B cell (primary cell): ENCODE results near the gene ADGRV1. TPM values are rescaled to one million over a fixed set of nuclear protein-coding genes. Genes with fewer than 3 reads are reported as not detected.
A peak's percentile ranks its signal among the peaks of the same experiment; 100 is the strongest.

Experiments
- ATAC-seq: fragments of 200-7000 bp; cut with Tn5 transposase; one replicate; pipeline ENCODE4 v1.10.0; 2021; ENCODE audit warnings: low read depth, mild to moderate bottlenecking, moderate number of reproducible peaks, moderate library complexity
- CTCF ChIA-PET: fragments of 350-600 bp; sonication (Branson Sonifier 250); formaldehyde crosslinking; loops from one replicate; lab custom pipeline; 2021; ENCODE audit warnings: antibody characterized with exemption, inconsistent platforms; lab: Charles Lee
- POLR2A ChIA-PET: fragments of 350-600 bp; sonication (Branson Sonifier 250); formaldehyde crosslinking; loops from one replicate; lab custom pipeline; 2021; ENCODE audit warnings: antibody characterized with exemption; lab: Charles Lee
- DNase-seq: peaks from one replicate; pipeline ENCODE4 v3.0.0; 2013
- H2AFZ ChIP-seq: 2 replicates; pipeline ENCODE4 v1.6.1; 2012; ENCODE audit warnings: mild to moderate bottlenecking, low read depth, low read length; ENCODE audit not compliant: insufficient read depth, poor library complexity, severe bottlenecking
- H3K27ac ChIP-seq, 2 donors: 1 replicate in 1 of 2; 2 replicates in 1 of 2; pipeline ENCODE4 v1.5.1; 2012 to 2013; ENCODE audit warnings: low read length in 2 of 2, mild to moderate bottlenecking in 2 of 2, moderate library complexity in 1 of 2
- H3K27me3 ChIP-seq, 4 experiments: fragments of 200-600 bp in 1 of 4; sonication (generic) in 1 of 4; replicated peaks in 1 of 4; 1 replicate in 2 of 4; 2 replicates in 2 of 4; pipeline versions ENCODE4 v1.6.1 to v1.7.0; 2013 to 2016; ENCODE audit warnings: low read length in 3 of 4, mild to moderate bottlenecking in 2 of 4, mixed read lengths in 1 of 4, moderate library complexity in 1 of 4; ENCODE audit not compliant: insufficient read depth in 4 of 4, control insufficient read depth in 3 of 4; ENCODE audit errors: control extremely low read depth in 1 of 4
- H3K36me3 ChIP-seq, 2 experiments: replicated peaks in 1 of 2; 1 replicate in 1 of 2; 2 replicates in 1 of 2; pipeline versions ENCODE4 v1.6.1 to v1.7.1; 2013; ENCODE audit warnings: low read length in 1 of 2; ENCODE audit not compliant: insufficient read depth in 2 of 2, control insufficient read depth in 1 of 2; ENCODE audit errors: control extremely low read depth in 1 of 2, extremely low read depth in 1 of 2
- H3K4me1 ChIP-seq, 2 donors: fragments of 200-600 bp in 1 of 2; sonication (generic) in 1 of 2; 1 replicate in 1 of 2; 2 replicates in 1 of 2; pipeline versions ENCODE4 v1.5.1 to v1.6.1; 2013 to 2017; ENCODE audit warnings: low read length in 2 of 2; ENCODE audit not compliant: control insufficient read depth in 2 of 2, insufficient read depth in 2 of 2
- H3K4me2 ChIP-seq: replicated peaks from 2 replicates; pipeline ENCODE3; 2012; ENCODE audit warnings: mild to moderate bottlenecking, low read depth, low read length; ENCODE audit not compliant: poor library complexity, severe bottlenecking
- H3K4me3 ChIP-seq, 5 experiments: fragments of 200-600 bp in 1 of 5; sonication (generic) in 1 of 5; 1 replicate in 3 of 5; 2 replicates in 2 of 5; pipeline versions ENCODE4 v1.5.1 to v1.7.0; 2011 to 2016; ENCODE audit warnings: low read length in 4 of 5, mild to moderate bottlenecking in 4 of 5, low read depth in 2 of 5, control low read depth in 1 of 5, moderate library complexity in 1 of 5; ENCODE audit not compliant: insufficient read depth in 1 of 5; ENCODE audit errors: control extremely low read depth in 1 of 5, extremely low read depth in 1 of 5
- H3K79me2 ChIP-seq: fragments of 200-600 bp; sonication (generic); one replicate; pipeline ENCODE4 v1.6.0; 2016; ENCODE audit warnings: low read length; ENCODE audit not compliant: control insufficient read depth, insufficient read depth
- H3K9ac ChIP-seq: fragments of 200-600 bp; sonication (generic); 2 replicates; pipeline ENCODE4 v1.6.1; 2017; ENCODE audit warnings: mild to moderate bottlenecking, low read length, moderate library complexity
- H3K9me3 ChIP-seq, 3 donors: one replicate each; pipeline versions ENCODE4 v1.6.1 to v1.7.1; 2013; ENCODE audit warnings: low read length in 2 of 3; ENCODE audit not compliant: control insufficient read depth in 2 of 3, insufficient read depth in 1 of 3; ENCODE audit errors: control extremely low read depth in 1 of 3
- H4K20me1 ChIP-seq: 2 replicates; pipeline ENCODE4 v1.6.0; 2012; ENCODE audit warnings: mild to moderate bottlenecking, low read length; ENCODE audit not compliant: insufficient read depth, control insufficient read depth, poor library complexity, severe bottlenecking
- H3K27ac Mint-ChIP-seq: one replicate; pipeline ENCODE4 v1.8.0; 2021; ENCODE audit warnings: mixed read lengths
- H3K27me3 Mint-ChIP-seq: one replicate; pipeline ENCODE4 v1.8.0; 2021; ENCODE audit warnings: mixed read lengths
- H3K4me1 Mint-ChIP-seq: one replicate; pipeline ENCODE4 v1.8.0; 2021; ENCODE audit warnings: mixed read lengths
- H3K4me3 Mint-ChIP-seq: one replicate; pipeline ENCODE4 v1.8.0; 2021; ENCODE audit warnings: mixed read lengths
- H3K9me3 Mint-ChIP-seq: one replicate; pipeline ENCODE4 v1.8.0; 2022; ENCODE audit warnings: mixed read lengths; ENCODE audit not compliant: insufficient read depth
- CTCF ChIP-seq: fragments of 200-600 bp; IDR thresholded peaks from one replicate; pipeline ENCODE4 v1.8.0; 2022; ENCODE audit warnings: antibody characterized with exemption, mild to moderate bottlenecking
- EZH2 ChIP-seq: IDR thresholded peaks from 2 replicates; pipeline ENCODE4 v1.6.1; 2012; ENCODE audit warnings: borderline replicate concordance, low read depth, mild to moderate bottlenecking, moderate library complexity, low read length; ENCODE audit not compliant: insufficient read depth, poor library complexity, severe bottlenecking
- WGBS: methylation state at CpG from one replicate; pipeline ENCODE4 v1.1.5; 2013; ENCODE audit warnings: missing lambda C conversion rate; ENCODE audit not compliant: insufficient coverage; 5-methylcytosine and 5-hydroxymethylcytosine counted together
- intact Hi-C: fragments of 100-400 bp; cut with micrococcal nuclease; formaldehyde crosslinking; loops from one replicate; pipeline ENCODE4 v1.10.0; 2022
- polyA plus RNA-seq: library from polyadenylated mRNA; depleted of rRNA; stranded (reverse); fragments of >200 nt; gene quantifications from 2 replicates; pipeline ENCODE4 v1.2.3, GENCODE V29; 2012
- total RNA-seq, 2 donors: library from RNA; stranded (reverse); fragments of 120-200 nt in 1 of 2; gene quantifications; 1 replicate in 1 of 2; 2 replicates in 1 of 2; pipeline versions ENCODE4 v1.2.3 to v1.2.4, GENCODE V29; 2013 to 2022

Gene ADGRV1
- total and polyA plus RNA-seq, 2 donors (not counting 1 experiment from before 2014, with no cell fraction given) = 0.07 TPM; not detected in 1

- DNase-seq (peak; percentile 47), ATAC-seq (peak; percentile 31)
- Histone ChIP-seq H3K9me3 (no peaks in the 10 kb centered on the region), H3K27ac (no peak overlapping the region), H3K27me3 (peaks cover 0 to 3% (median 0%) of the 10 kb centered on the region in 4 experiments), H3K36me3 (no peaks in the 10 kb centered on the region), H2AFZ (peak overlapping the region; percentile 44), H3K4me3 (no peak overlapping the region), H3K79me2 (no peaks in the 10 kb centered on the region), H3K4me2 (no peak overlapping the region), H4K20me1 (no peaks in the 10 kb centered on the region), H3K9ac (no peak overlapping the region), H3K4me1 (no peaks in the 10 kb centered on the region)
- peaks cover 11% of the 10 kb centered on the region for H3K27me3 Mint-ChIP-seq
- H3K27ac Mint-ChIP-seq = no peak overlapping the region
- TF ChIP-seq CTCF (peak; percentile 73), EZH2 (no peak)
- no CpG with 5 or more reads among the region's 2 CpGs for WGBS
- H3K4me1 Mint-ChIP-seq = peaks cover 2% of the 10 kb centered on the region
- intact Hi-C loops = loop anchor here (1.0 to 10.0 kb wide), 3 partner anchors 238 to 553 kb away; no protein-coding TSS in a partner anchor
- H3K9me3 Mint-ChIP-seq = no peaks in the 10 kb centered on the region
- no peak overlapping the region for H3K4me3 Mint-ChIP-seq
- CTCF ChIA-PET = interaction anchor here (0.6 to 8.7 kb wide), 16 partner anchors 9 to 776 kb away, joined by 3 to 201 read pairs (median 6); no protein-coding TSS in a partner anchor
- POLR2A ChIA-PET = no interaction called here
These were observed 307.7 kb downstream of the ADGRV1 start for GRCh38 chr5:90866333-90866732.

- H3K9me3 ChIP-seq = no peaks in the 10 kb centered on the region
- no peak overlapping the region for H3K4me3 ChIP-seq
- intact Hi-C loops = loop anchor here (1.0 to 10.0 kb wide), 3 partner anchors 238 to 552 kb away; no protein-coding TSS in a partner anchor
- ATAC-seq = no peak
- Mint-ChIP-seq H3K4me1 (peaks cover 2% of the 10 kb centered on the region), H3K4me3 (no peak overlapping the region), H3K9me3 (no peaks in the 10 kb centered on the region), H3K27me3 (peaks cover 14% of the 10 kb centered on the region), H3K27ac (no peak overlapping the region)
- H3K27ac ChIP-seq = no peak overlapping the region
- H4K20me1 ChIP-seq = no peaks in the 10 kb centered on the region
- no peaks in the 10 kb centered on the region for H3K4me1 ChIP-seq
- no peaks in the 10 kb centered on the region for H3K79me2 ChIP-seq
- H3K36me3 ChIP-seq = no peaks in the 10 kb centered on the region
- no peak overlapping the region for H2AFZ ChIP-seq
- 95% methylated on average over 2 of the region's 5 CpGs for WGBS
- TF ChIP-seq EZH2 (no peak), CTCF (no peak)
- no peak overlapping the region for H3K4me2 ChIP-seq
- H3K9ac ChIP-seq = no peak overlapping the region
- POLR2A ChIA-PET = no interaction called here
- CTCF ChIA-PET = interaction anchor here (0.6 to 8.7 kb wide), 11 partner anchors 8 to 555 kb away, joined by 3 to 201 read pairs (median 10); no protein-coding TSS in a partner anchor
- no peak for DNase-seq
- H3K27me3 ChIP-seq = peaks cover 0 to 3% (median 0%) of the 10 kb centered on the region in 4 experiments
These were observed 308.5 kb downstream of the ADGRV1 start for GRCh38 chr5:90866915-90867731.
